K562 treated with DMSO at 1 percent for 24 hours (cell line): ENCODE measurements around the gene CSF3. TPM values are rescaled to one million over a fixed set of nuclear protein-coding genes. Genes with fewer than 3 reads are reported as not detected.

Experiments used
- total RNA-seq: library from RNA; unstranded; fragments of 300-600 nt; gene quantifications from 2 replicates; pipeline ENCODE4 v1.2.3, GENCODE V29; 2022; ENCODE audit warnings: low read depth; ENCODE audit not compliant: insufficient read depth

Gene CSF3
- total RNA-seq = not detected in 2 replicates

DNA sequence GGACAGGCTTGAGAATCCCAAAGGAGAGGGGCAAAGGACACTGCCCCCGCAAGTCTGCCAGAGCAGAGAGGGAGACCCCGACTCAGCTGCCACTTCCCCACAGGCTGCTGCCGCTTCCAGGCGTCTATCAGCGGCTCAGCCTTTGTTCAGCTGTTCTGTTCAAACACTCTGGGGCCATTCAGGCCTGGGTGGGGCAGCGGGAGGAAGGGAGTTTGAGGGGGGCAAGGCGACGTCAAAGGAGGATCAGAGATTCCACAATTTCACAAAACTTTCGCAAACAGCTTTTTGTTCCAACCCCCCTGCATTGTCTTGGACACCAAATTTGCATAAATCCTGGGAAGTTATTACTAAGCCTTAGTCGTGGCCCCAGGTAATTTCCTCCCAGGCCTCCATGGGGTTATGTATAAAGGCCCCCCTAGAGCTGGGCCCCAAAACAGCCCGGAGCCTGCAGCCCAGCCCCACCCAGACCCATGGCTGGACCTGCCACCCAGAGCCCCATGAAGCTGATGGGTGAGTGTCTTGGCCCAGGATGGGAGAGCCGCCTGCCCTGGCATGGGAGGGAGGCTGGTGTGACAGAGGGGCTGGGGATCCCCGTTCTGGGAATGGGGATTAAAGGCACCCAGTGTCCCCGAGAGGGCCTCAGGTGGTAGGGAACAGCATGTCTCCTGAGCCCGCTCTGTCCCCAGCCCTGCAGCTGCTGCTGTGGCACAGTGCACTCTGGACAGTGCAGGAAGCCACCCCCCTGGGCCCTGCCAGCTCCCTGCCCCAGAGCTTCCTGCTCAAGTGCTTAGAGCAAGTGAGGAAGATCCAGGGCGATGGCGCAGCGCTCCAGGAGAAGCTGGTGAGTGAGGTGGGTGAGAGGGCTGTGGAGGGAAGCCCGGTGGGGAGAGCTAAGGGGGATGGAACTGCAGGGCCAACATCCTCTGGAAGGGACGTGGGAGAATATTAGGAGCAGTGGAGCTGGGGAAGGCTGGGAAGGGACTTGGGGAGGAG, at the start of gene CSF3:
CSF3 (plus strand) TSS at position 436 of the 993 bp plus-strand sequence; CDS start at position 471, 35 bp downstream.

DNA sequence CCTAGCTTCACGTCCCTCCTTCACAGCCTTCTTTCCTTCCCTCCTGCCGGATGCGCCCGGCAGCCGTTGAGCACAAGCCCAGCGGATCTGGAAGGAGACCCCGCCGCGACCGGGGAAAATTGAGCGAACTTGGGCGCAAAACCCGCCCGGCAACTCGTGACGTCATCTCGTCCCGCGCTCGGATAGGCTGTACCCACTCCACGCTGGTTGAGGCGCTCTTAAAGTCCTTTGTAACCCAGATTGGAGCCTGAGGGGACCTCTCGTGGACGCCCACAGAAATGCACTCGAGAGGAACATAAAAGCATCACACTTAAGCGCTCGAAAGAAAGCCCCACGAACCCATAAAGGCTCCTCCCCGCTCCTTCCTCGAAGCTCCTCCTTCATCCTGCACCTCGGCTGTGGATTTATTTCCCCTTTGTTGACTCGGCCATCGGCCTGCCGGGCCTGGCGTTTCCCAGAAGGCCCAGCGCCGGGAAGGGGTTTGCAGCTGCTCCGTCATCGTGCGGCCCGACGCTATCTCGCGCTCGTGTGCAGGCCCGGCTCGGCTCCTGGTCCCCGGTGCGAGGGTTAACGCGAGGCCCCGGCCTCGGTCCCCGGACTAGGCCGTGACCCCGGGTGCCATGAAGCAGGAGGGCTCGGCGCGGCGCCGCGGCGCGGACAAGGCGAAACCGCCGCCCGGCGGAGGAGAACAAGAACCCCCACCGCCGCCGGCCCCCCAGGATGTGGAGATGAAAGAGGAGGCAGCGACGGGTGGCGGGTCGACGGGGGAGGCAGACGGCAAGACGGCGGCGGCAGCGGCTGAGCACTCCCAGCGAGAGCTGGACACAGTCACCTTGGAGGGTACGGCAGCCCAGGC, 34.7 kb upstream of the CSF3 start, which contains the start of gene PSMD3:
PSMD3 (plus strand) TSS at position 457 of the 856 bp plus-strand sequence; CDS start at position 621, 164 bp downstream.

DNA sequence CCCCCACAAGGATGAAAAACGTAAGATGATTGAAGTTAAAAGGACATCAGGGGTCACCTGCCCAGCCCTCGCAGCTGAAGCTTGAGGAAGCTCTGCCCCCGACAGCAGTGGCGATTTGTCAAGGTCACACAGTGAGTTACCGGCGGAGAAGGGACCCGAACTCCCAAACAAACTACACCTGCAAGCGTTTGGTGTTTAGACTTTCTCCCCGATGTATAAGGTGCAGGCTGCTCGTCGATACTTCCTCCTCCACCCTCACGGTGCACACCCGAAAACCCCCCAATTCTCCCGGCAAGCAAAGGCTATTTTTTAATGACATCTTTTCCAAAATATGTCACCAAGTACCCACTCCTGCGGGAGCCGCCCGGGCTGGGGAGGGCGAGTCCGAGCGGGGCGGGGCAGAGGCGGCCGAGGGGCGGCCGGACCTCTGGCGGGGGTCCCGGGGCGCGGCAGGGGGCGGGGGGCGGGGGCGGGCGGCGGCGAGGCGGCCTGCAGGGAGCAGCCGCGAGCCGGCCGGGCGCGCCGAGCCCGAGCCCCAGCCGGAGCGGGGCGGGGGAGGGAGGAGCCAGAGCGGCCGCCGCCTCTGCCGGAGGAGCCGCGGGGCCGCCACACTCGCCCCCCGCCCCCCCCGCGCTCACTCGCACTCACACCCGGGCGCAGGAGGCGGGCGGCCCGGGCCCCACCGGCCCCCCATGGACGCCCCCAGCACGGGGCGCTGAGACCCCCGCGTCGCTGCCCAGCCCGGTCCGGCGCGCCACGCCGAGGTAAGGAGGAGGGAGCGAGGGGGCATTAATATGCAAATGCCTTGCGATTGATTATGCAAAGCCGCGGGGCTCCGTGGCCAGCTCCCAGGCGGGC, 47.3 kb downstream of the CSF3 start, which contains the start of gene THRA:
THRA (plus strand) TSS at position 637 of the 858 bp plus-strand sequence. CDS start 11,524 bp downstream, outside the sequence.

Other genes with a start within 250 kb of the CSF3 start
- gene IKZF3, start 151.1 kb upstream of the CSF3 start, total RNA-seq = 0.05 and 0.24 TPM in 2 replicates
- gene ZPBP2, start 147.2 kb upstream of the CSF3 start, total RNA-seq = not detected in 2 replicates
- gene GSDMB, start 96.8 kb upstream of the CSF3 start, total RNA-seq = 4.0 and 4.1 TPM in 2 replicates
- gene ORMDL3, start 87.8 kb upstream of the CSF3 start, total RNA-seq = 35.1 and 36.0 TPM in 2 replicates
- gene LRRC3C, start 87.7 kb upstream of the CSF3 start, total RNA-seq = not detected in 2 replicates
- gene GSDMA, start 52.4 kb upstream of the CSF3 start, total RNA-seq = not detected in 2 replicates
- gene PSMD3, start 34.6 kb upstream of the CSF3 start, total RNA-seq = 272 and 279 TPM in 2 replicates
- gene MED24, start 39.0 kb downstream of the CSF3 start, total RNA-seq = 98.1 and 109 TPM in 2 replicates
- gene THRA, start 47.5 kb downstream of the CSF3 start, total RNA-seq = 21.8 and 22.5 TPM in 2 replicates
- 5.0 and 5.3 TPM in 2 replicates for gene NR1D1, start 85.1 kb downstream of the CSF3 start, total RNA-seq
- 33.4 and 35.6 TPM in 2 replicates for gene MSL1, start 106.5 kb downstream of the CSF3 start, total RNA-seq
- 38.5 and 40.2 TPM in 2 replicates for gene CASC3, start 125.1 kb downstream of the CSF3 start, total RNA-seq
- 2.4 and 2.6 TPM in 2 replicates for gene RAPGEFL1, start 162.0 kb downstream of the CSF3 start, total RNA-seq
- gene WIPF2, start 203.9 kb downstream of the CSF3 start, total RNA-seq = 11.5 and 15.5 TPM in 2 replicates